Lower leg skin (tissue), 4 donors: ENCODE data around the gene KLHDC3. TPM values are rescaled to one million over a fixed set of nuclear protein-coding genes. Genes with fewer than 3 reads are reported as not detected.

Experiments used
- DNase-seq, 2 donors: peaks; one replicate each; pipeline ENCODE4 v3.0.0-alpha.2; 2019; ENCODE audit warnings: low spot score in 2 of 2
- H3K4me3 ChIP-seq: fragments of 200-600 bp; sonication (generic); 2 replicates; pipeline ENCODE4 v1.5.1; 2017; ENCODE audit warnings: mild to moderate bottlenecking, low read depth; ENCODE audit not compliant: poor library complexity, severe bottlenecking
- POLR2A ChIP-seq, 2 donors: fragments of 450-650 bp; IDR thresholded peaks; one replicate each; pipeline ENCODE4 v1.6.1; 2016 to 2017; ENCODE audit warnings: antibody characterized with exemption in 2 of 2, mild to moderate bottlenecking in 1 of 2, moderate library complexity in 1 of 2
- WGBS, 2 donors: methylation state at CpG; one replicate each; pipeline ENCODE4 v1.1.5; 2018; 5-methylcytosine and 5-hydroxymethylcytosine counted together
- intact Hi-C: fragments of 100-400 bp; cut with DNase I; formaldehyde crosslinking; loops from one replicate; pipeline ENCODE4 v1.15.0; 2023; ENCODE audit warnings: low total_unique reads
- total RNA-seq, 4 donors: library from RNA; depleted of rRNA; stranded (reverse); fragments of >200 nt; gene quantifications; one replicate each; pipeline ENCODE4 v1.1.0, GENCODE V29; 2016
- TF ChIP-seq, protein P1 (sequence below), 3 donors: fragments of 450-650 bp; IDR thresholded peaks; one replicate each; pipeline ENCODE4 v1.5.1; 2016; ENCODE audit warnings: antibody characterized with exemption in 3 of 3, mild to moderate bottlenecking in 3 of 3, moderate library complexity in 2 of 3

KLHDC3 gene
- total RNA-seq, 4 donors from 2014 or later = 75.1 to 84.7 (median 79.6) TPM

DNA sequence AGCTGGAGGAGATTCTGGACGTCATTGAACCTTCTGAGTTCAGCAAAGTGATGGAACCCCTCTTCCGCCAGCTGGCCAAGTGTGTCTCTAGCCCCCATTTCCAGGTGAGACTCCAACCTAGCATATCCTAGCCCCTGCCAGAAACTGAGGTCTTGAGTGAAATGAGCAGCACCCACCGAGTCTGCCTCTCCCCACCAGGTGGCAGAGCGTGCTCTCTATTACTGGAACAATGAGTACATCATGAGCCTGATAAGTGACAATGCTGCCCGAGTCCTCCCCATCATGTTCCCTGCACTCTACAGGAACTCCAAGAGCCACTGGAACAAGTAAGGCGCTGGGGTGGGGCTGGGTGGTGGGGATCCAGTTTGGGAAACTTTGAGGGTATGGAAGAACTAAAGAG lies 4.9 kb upstream of the KLHDC3 start:
- no peak overlapping the region for H3K4me3 ChIP-seq
- intact Hi-C loops = no loop called here
- no peak for TF ChIP-seq POLR2A (IDR thresholded peaks at IDR 0.05)
- TF ChIP-seq, protein P1, sequence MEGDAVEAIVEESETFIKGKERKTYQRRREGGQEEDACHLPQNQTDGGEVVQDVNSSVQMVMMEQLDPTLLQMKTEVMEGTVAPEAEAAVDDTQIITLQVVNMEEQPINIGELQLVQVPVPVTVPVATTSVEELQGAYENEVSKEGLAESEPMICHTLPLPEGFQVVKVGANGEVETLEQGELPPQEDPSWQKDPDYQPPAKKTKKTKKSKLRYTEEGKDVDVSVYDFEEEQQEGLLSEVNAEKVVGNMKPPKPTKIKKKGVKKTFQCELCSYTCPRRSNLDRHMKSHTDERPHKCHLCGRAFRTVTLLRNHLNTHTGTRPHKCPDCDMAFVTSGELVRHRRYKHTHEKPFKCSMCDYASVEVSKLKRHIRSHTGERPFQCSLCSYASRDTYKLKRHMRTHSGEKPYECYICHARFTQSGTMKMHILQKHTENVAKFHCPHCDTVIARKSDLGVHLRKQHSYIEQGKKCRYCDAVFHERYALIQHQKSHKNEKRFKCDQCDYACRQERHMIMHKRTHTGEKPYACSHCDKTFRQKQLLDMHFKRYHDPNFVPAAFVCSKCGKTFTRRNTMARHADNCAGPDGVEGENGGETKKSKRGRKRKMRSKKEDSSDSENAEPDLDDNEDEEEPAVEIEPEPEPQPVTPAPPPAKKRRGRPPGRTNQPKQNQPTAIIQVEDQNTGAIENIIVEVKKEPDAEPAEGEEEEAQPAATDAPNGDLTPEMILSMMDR (IDR thresholded peaks at IDR 0.05) = no peak
- 67 to 70% methylated on average over 6 of the region's 6 CpGs for WGBS, 2 donors
- DNase-seq = no peak

DNA sequence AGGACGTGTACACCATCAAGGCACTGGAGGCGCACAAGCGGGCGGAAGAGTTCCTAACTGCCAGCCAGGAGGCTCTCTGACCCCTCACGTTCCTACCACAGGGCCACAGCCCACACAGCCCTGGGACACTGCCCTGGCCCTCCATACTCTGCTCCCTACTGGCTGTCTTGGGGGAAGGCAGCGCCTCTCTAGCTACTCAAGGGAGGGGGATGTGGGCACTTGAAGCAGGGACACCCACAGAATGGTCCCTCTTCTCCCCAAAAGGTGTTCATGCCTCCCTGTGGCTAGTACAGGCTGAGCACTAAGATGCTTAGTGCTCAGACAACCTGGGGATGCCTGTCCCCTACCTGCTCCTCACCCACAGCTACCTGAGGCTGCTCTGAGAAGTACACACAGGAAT lies 2.8 kb upstream of the KLHDC3 start:
- H3K4me3 ChIP-seq = no peak overlapping the region
- WGBS, 2 donors = 76 to 83% methylated on average over 5 to 6 of the region's 6 CpGs
- intact Hi-C loops = no loop called here
- DNase-seq = no peak
- TF ChIP-seq, protein P1 (IDR thresholded peaks at IDR 0.05) = no peak
- no peak for TF ChIP-seq POLR2A (IDR thresholded peaks at IDR 0.05)

DNA sequence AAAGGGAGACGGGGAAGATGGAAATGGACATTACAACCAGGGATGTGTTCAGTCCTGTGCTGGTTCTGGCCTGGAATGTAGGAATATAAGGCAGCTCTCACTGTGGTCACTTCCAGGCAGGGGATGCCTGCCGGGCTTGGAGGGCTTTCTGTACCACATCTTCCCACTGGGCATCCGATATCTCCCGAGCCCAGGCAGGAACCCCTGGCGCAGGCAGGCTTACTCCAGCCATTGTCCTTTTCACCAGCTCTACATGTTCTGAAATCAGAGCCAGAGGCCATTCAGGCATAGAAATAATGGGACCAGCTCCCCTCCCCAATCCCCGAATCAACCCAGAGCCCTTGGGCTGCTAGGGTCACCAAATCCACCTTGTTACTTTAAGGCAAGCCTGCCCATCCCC lies 1.7 kb upstream of the KLHDC3 start:
- intact Hi-C loops = no loop called here

DNA sequence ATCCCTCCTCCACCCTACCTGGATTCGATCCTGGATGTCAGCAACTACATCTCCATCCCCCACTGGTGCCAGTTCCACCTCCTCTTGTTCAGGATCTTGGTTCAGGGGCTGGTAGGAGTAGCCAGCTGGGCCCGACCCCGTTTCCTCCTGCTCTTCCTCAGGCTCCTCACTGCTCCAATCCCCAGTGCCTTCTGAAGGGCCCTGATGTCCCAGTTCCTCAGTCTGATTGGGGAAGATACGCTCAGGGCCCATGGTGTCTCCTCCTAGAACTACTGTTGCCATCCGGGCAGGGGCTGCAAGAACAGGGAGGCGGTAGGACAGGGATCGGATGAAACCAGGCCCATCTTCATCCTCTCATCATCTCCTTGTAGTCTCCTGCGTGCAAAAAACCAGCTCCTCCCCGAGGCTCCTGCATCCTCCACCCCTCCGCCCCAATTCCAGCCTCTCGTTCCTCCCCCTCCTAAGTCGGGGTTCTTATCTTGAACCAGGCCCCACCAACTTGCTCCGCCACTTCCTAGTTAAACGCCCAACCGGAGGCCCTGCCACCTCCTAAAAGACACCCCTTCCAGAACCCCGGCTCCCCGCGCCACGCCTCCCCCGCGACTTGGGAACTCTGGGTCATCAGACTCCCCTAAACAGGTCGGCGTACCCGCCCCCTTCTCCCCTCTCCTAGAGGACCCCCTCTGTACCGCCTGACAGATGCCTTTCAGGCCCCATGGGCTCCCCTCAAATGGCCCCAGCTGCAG lies 779 bp upstream of the KLHDC3 start:
- DNase-seq = no peak
- H3K4me3 ChIP-seq = peak overlapping the region; percentile 54
- no peak for TF ChIP-seq POLR2A (IDR thresholded peaks at IDR 0.05)
- TF ChIP-seq, protein P1 (IDR thresholded peaks at IDR 0.05) = no peak
- intact Hi-C loops = no loop called here
- 1 to 2% methylated on average over 25 of the region's 25 CpGs for WGBS, 2 donors

More for the DNA sequence above, 1.7 kb upstream of the KLHDC3 start:
- TF ChIP-seq, protein P1 (IDR thresholded peaks at IDR 0.05) = no peak
- TF ChIP-seq POLR2A (IDR thresholded peaks at IDR 0.05) = no peak
- no peak for DNase-seq
- H3K4me3 ChIP-seq = no peak overlapping the region
- WGBS, 2 donors = 73 to 81% methylated on average over 6 of the region's 6 CpGs

DNA sequence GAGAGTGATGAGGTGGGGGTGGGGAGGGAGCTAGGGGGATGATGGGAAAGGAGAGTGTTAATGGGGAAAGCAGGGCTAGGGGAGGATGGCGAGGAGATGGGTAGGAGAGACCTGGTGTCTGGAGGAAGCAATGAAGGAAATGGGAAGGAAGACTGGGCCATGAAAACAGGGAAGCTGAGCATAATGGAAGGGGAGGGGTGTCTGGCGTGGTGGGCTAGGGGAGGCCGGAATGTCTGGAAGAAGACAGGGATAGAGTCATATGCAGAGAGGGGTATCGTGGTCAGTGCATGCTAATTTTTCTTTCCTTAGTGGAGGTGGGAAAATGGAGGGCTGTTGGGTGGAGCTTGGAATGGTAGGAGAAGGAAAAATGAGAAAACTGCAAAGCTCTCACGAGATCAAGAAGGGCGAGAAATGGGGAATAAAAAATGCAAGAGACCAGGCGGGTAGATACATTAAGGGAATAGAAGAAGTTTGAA lies 423 bp downstream of the KLHDC3 start:
- DNase-seq = no peak
- intact Hi-C loops = no loop called here
- TF ChIP-seq, protein P1 (IDR thresholded peaks at IDR 0.05) = no peak
- TF ChIP-seq POLR2A (IDR thresholded peaks at IDR 0.05) = no peak
- 0 to 1% methylated on average over 7 of the region's 7 CpGs for WGBS, 2 donors
- H3K4me3 ChIP-seq = peak overlapping the region; percentile 45
